Stimulated activated CD4-positive, alpha-beta T cell treated with anti-CD3 and anti-CD28 coated beads, Interleukin-4, amount 100 ng/mL, for 48 hours (primary cell): ENCODE results near the gene BICRA.
"Not testable (repeated sequence)": the region's sequence is repeated elsewhere in the genome, so short reads cannot be mapped to it uniquely, and the experiment has no call there.

Experiments
- DNase-seq, 2 donors: peaks; one replicate each; pipeline ENCODE4 v3.0.0-alpha.2; 2020; ENCODE audit warnings: low read depth in 2 of 2

The BICRA gene

GRCh38 chr19:47714855-47715254 is 105.9 kb downstream of the BICRA start:
- not testable (repeated sequence) for DNase-seq

- no peak for DNase-seq
Measured at GRCh38 chr19:47716270-47716937, 107.5 kb downstream of the BICRA start.

DNA sequence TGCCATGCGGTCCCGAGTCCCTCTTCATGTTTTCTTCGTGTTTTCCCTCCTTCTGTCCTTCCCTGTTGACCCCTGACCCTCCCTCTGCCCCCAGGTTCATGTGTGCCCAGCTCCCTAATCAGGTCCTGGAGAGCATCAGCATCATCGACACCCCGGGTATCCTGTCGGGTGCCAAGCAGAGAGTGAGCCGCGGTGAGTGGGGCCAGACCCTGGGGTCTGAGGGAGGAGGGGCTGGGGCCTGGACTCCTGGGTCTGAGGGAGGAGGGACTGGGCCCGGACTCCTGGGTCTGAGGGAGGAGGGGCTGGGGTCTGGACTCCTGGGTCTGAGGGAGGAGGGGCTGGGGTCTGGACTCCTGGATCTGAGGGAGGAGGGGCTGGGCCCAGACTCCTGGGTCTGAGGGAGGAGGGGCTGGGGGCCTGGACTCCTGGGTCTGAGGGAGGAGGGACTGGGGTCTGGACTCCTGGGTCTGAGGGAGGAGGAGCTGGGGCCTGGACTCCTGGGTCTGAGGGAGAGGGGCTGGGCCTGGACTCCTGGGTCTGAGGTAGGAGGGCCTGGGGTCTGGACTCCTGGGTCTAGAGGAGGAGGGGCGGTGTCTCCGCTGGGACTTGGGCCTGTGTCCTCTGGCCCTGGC is 109.6 kb downstream of the BICRA start:
- DNase-seq: not testable (repeated sequence)

DNA sequence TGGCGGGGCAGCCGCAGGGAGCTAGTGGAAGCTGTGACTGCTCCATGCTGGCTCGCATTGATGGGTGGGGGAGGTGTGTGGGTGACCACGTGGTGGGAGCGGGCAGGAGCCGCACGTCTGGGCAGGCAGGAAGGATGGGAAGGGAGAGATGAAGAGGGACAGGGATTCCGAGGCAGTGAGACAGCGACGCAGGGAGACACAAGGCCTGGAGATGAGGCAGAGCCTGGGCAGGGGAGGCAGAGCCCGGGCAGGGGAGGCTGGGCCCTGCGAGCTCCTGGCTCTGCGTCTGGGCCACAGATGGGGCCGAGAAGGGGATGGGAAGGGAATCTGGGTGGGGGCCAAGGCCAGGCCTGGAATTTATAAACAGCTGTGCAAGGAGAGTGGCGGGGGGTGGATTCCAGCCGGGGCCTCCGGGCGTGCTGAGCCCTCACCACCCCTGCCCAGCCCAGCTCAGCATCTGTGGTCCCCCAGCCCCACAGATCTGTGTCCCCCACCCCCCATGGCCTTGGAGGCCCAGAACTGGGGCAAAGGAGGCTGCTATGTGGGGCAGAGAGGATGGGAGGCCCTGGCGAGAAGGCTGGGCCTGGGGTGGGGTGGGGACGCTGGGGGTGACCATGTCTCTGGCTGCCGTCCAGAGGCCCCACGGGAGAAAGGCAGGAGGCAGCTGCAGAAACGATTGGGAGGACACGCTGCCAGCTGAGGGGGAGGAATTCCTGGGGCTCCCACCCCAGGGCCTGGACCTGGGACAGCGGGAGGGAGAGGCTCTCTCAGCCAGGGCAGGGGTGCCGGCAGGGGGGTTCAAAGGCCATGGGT is 110.3 kb downstream of the BICRA start:
- DNase-seq: no peak

GRCh38 chr19:47720669-47721422 is 111.9 kb downstream of the BICRA start:
- DNase-seq: no peak

DNA sequence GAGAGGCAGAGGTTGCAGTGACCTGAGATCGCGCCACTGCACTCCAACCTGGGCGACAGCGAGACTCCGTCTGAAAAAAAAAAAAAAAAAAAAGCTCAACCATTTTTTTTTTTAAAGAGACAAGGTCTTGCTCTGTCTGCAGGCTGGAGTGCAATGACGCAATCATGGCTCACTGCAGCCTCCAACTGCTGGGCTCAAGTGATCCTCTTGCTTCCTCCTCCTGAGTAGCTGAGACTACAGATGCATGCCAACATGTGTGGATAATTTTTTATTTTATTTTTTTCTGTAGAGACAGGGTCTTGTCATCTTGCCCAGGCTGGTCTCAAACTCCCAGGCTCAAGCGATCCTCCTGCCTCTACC is 114.6 kb downstream of the BICRA start:
- no peak for DNase-seq

- DNase-seq: no peak
Measured at GRCh38 chr19:47725759-47726401, 116.9 kb downstream of the BICRA start.

DNA sequence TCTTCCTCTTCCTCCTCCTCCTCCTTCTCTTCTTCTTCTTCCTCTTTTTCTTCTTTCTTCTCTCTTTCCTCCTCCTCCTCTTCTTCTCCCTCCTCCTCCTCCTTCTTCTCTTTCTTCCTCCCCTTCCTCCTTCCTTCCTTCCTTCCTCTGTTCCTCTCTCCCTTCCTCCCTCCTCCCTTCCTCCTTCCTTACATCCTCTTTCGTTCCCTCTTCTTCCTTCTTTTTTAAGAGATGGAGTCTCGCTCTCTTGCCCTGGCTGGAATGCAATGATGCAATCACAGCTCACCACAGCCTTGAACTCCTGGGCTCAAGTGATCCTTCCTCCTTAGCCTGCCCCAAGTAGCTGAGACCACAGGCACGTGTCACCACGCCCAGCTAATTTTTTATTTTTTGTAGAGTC is 117.5 kb downstream of the BICRA start:
- no peak for DNase-seq

DNA sequence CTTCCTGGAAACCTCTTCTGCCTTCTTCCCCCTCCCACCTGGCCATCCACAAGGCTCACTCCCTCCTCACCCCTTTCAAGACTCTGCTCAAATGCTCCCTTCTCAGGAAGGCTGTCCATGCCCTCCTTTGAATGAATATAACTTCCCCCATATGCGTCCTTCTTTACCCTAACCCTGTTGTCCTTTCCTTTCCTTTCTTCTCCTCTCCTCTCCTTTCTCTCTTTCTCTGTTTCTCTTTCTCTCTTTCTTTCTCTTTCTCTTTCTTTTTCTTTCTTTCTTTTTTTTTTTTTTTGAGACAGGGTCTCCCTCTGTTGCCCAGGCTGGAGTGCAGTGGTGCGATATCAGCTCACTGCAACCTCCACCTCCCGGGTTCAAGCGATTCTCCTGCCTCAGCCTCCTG is 119.4 kb downstream of the BICRA start:
- DNase-seq: not testable (repeated sequence)

DNA sequence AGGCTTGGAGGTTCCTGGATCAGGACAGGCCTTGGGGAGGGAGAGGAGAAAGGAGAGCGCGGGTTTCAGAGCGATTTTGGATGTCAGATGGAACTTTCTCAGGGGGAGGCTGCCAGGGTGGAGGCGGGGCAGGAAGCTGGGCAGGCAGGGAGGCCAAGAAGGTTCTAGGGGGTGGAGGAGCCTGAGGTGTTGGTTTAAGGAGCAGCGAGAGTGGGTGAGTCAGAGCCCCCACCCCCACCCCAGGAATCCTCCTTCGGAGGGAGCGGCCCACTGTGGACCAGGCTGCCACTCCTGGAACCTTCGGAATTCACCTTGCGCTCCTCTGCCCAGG is 120.5 kb downstream of the BICRA start:
- no peak for DNase-seq

DNA sequence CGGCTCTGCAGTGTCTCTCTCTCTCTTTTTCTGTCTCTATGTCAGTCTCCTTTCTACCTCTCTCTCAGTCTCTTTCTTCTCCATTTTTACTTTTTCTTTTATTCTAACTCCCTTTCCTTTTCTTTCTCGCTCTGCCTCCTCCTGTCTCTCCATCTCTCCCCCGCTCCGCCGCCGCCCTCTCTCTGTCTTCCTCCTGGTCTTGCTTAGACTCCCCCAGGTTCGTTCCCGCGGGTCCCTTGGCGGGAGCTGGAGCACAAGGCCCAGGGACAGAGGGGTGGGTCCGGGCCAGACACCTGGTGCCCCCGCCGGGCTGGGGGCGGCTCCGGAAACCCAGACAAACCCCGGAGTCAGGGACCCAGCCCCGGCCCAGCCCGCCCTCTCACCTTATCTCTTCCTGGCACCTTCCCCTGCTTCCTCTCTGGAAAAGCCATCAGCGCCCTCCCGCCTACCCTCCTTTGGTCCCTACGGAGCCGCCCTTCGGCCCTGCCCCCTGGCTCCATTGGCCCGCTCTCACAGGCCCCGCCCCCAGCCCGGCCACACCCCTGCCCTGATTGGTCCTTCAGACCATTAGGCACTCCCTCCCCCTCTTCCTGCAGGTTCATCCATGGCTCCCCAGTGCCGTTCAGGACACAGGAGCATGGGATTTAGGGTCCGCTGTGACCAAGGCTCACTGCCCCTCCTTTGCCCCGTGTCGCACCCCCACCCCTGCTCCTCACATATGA is 121.0 kb downstream of the BICRA start:
- DNase-seq: peak; percentile 70 to 75

GRCh38 chr19:47730521-47730889 is 121.6 kb downstream of the BICRA start:
- no peak for DNase-seq

DNA sequence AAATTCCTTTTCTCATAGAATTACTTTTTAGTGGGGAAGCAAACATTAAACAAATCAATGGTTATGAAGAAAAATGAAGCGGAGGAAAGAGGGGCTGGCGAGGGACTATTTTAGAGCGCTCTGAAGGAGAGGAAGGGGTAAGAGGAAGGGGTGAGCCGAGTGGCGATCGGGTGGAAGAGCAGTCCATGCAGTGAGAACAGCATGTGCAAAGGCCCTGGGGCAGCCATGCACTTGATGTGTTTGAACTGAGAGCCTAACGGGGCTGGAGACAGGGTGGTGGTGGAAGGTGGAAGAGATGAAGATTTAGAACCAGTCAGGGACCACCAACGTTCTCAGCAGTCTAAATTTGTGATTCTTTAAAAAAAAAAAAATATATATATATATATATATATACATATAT is 122.0 kb downstream of the BICRA start:
- no peak for DNase-seq

- DNase-seq: no peak
Measured at GRCh38 chr19:47735131-47735530, 126.2 kb downstream of the BICRA start.

DNA sequence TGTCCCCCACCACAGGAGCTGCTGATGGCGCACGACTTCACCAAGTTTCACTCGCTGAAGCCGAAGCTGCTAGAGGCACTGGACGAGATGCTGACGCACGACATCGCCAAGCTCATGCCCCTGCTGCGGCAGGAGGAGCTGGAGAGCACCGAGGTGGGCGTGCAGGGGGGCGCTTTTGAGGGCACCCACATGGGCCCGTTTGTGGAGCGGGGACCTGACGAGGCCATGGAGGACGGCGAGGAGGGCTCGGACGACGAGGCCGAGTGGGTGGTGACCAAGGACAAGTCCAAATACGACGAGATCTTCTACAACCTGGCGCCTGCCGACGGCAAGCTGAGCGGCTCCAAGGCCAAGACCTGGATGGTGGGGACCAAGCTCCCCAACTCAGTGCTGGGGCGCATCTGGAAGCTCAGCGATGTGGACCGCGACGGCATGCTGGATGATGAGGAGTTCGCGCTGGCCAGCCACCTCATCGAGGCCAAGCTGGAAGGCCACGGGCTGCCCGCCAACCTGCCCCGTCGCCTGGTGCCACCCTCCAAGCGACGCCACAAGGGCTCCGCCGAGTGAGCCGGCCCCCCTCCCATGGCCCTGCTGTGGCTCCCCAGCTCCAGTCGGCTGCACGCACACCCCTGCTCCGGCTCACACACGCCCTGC is 132.1 kb downstream of the BICRA start:
- DNase-seq: no peak

DNA sequence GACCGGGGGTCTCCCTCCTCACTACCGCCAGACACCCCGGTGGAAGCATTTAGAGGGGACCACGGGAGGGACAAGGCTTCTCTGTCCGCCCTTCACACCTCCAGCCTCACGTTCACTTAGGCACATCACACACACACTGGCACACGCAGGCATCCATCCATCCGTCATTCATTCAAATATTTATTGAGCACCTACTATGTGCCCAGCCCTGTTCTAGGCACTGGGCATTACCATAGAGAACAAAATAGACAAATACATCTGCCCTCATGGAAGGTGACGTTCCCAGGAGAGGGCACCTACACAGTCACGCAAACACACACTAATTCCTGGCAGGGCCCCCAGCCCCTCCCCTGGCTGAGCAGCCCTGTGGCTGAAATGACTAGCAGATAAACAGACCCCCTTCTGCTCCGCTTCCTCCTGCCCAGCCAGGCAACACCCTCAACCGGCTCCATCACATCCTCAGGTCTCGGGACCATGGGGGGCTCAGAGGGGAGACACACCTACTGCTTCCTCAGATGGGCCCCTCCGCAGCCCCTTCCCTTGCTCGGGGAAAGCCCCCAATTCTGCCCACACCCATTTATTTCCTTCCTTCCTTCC is 132.7 kb downstream of the BICRA start:
- DNase-seq: no peak

DNA sequence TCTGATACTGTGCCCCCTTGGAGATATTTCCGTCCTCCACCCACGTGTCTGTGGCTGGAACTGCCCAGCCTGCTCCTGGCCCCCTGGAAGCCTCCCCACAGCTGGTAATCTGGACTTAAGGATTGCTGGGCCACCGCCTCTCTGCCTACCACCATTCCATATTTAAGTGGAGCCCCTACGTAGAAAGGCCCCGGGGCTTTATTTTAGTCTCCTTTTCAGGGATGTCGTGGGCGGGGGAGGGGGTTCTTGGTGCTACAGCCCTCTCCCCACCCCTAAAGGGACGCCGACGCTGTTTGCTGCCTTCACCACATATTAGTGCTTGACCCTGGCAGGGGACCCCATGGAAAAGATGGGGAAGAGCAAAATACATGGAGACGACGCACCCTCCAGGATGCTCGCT is 133.7 kb downstream of the BICRA start:
- DNase-seq: no peak

DNA sequence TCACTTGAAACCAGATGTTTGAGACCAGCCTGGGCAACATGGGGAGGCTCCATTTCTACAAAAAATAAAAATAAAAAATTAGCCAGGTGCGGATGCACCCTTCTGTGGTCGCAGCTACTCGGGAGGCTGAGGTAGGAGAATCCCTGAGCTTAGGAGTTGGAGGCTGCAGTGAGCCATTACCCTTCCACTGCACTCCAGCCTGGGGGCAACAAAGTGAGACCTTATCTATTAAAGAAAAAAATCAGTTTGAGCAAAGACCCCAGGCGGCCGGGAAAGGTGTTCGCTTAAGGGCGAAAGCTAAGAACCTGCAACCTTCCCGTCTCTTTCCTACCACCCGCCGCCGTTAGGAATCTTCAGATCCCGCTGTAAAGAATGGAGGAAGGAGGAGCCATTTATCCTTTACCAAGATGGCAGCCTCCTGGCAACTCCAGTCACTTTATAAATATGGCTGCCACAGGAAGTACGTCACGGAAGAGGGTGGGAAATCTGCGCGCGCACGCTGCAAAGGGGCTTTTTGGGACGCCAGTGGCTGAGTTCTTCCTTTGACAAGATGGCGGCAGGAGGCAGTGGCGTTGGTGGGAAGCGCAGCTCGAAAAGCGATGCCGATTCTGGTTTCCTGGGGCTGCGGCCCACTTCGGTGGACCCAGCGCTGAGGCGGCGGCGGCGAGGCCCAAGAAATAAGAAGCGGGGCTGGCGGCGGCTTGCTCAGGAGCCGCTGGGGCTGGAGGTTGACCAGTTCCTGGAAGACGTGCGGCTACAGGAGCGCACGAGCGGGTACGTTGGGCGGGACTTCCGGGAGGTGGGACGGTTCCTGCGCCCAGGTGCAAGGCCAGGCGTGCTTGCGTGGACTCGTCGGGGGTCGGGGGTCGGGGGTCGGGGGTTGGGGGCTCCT is 136.3 kb downstream of the BICRA start, which contains the start of gene NOP53:
NOP53 (plus strand) TSS at position 537 of the 892 bp plus-strand sequence; CDS start at position 551, 14 bp downstream.
- peak; percentile 91 to 95 for DNase-seq

GRCh38 chr19:47746129-47746528 is 137.2 kb downstream of the BICRA start:
- not testable (repeated sequence) for DNase-seq
